Sigmoid colon (tissue), 4 donors: ENCODE results near the gene HIGD1A.

Source experiments
- CTCF ChIP-seq, 4 experiments: fragments of 450-650 bp in 3 of 4; fragments of 200-600 bp in 1 of 4; IDR thresholded peaks; one replicate each; pipeline ENCODE4 v1.5.1; 2016 to 2019; ENCODE audit warnings: antibody characterized with exemption in 4 of 4, mild to moderate bottlenecking in 3 of 4, moderate library complexity in 2 of 4
- EP300 ChIP-seq, 4 donors: sonication (generic); formaldehyde crosslinking; IDR thresholded peaks; one replicate each; pipeline ENCODE4 v1.6.1; 2017; ENCODE audit warnings: antibody characterized with exemption in 4 of 4
- POLR2A ChIP-seq, 2 donors: fragments of 450-650 bp; IDR thresholded peaks; one replicate each; pipeline ENCODE4 v1.6.1; 2016; ENCODE audit warnings: antibody characterized with exemption in 2 of 2, mild to moderate bottlenecking in 2 of 2, moderate library complexity in 2 of 2
- POLR2AphosphoS5 ChIP-seq, 4 donors: sonication (generic); formaldehyde crosslinking; IDR thresholded peaks; one replicate each; pipeline ENCODE4 v1.6.1; 2017; ENCODE audit warnings: antibody characterized with exemption in 4 of 4

GRCh38 chr3:42780892-42781700 lies 23.2 kb downstream of the HIGD1A start:
- peak; percentile 47 to 81 (median 78) for TF ChIP-seq CTCF (IDR thresholded peaks at IDR 0.05)
- no peak for TF ChIP-seq POLR2A (IDR thresholded peaks at IDR 0.05)
- TF ChIP-seq EP300 (IDR thresholded peaks at IDR 0.05): no peak
- TF ChIP-seq POLR2AphosphoS5 (IDR thresholded peaks at IDR 0.05): peak in 1 of 4 donors; percentile 22
